SK-N-SH (cell line): ENCODE results near the gene PNMA1. TPM values are rescaled to one million over a fixed set of nuclear protein-coding genes. Genes with fewer than 3 reads are reported as not detected.

Experiments
- CTCF ChIA-PET: fragments of 300-600, 350-600 bp; formaldehyde crosslinking; extraction: SDS; loops from one replicate; lab custom pipeline; 2021; lab: Yijun Ruan, JAX
- POLR2A ChIA-PET: fragments of 350-600 bp; sonication (Branson Sonifier 250); formaldehyde crosslinking; extraction: SDS; loops from one replicate; lab custom pipeline; 2020; ENCODE audit warnings: antibody characterized with exemption, inconsistent platforms; lab: Yijun Ruan, JAX
- DNase-seq: peaks from one replicate; pipeline ENCODE4 v3.0.0; 2012
- H2AFZ ChIP-seq: fragments of 200-600 bp; sonication (generic); 2 replicates; pipeline ENCODE4 v1.8.1; 2016; ENCODE audit warnings: antibody characterized with exemption, mild to moderate bottlenecking, low read depth
- H3F3A ChIP-seq: fragments of 200-600 bp; sonication (generic); replicated peaks from 2 replicates; pipeline ENCODE3; 2016; ENCODE audit warnings: antibody characterized with exemption, mild to moderate bottlenecking; ENCODE audit not compliant: insufficient read depth
- H3K27ac ChIP-seq, 2 experiments: fragments of 200-500 bp in 1 of 2; fragments of 200-600 bp in 1 of 2; sonication (Bioruptor generic) in 1 of 2; sonication (generic), shearing (Covaris generic) in 1 of 2; 2 replicates each; pipeline versions ENCODE4 v1.5.1 to v1.6.1; 2014 to 2016; ENCODE audit warnings: low read depth in 2 of 2, inconsistent platforms in 1 of 2, low read length in 1 of 2, mild to moderate bottlenecking in 1 of 2, mixed read lengths in 1 of 2
- H3K27me3 ChIP-seq: fragments of 200-600 bp; sonication (generic), shearing (Covaris generic); 2 replicates; pipeline ENCODE4 v1.6.1; 2016; ENCODE audit warnings: mixed run types; ENCODE audit not compliant: insufficient read depth
- H3K36me3 ChIP-seq, 2 experiments: fragments of 200-500 bp in 1 of 2; fragments of 200-600 bp in 1 of 2; sonication (Bioruptor generic) in 1 of 2; sonication (generic) in 1 of 2; replicated peaks in 1 of 2; 2 replicates each; pipeline versions ENCODE3 to v1.5.1; 2014 to 2016; ENCODE audit warnings: low read length in 1 of 2, mild to moderate bottlenecking in 1 of 2; ENCODE audit not compliant: insufficient read depth in 2 of 2, control insufficient read depth in 1 of 2
- H3K4me1 ChIP-seq, 2 experiments: fragments of 200-500 bp in 1 of 2; fragments of 200-600 bp in 1 of 2; sonication (Bioruptor generic) in 1 of 2; sonication (generic), shearing (Covaris generic) in 1 of 2; 2 replicates each; pipeline versions ENCODE4 v1.5.1 to v1.6.1; 2014 to 2016; ENCODE audit warnings: low read depth in 1 of 2, low read length in 1 of 2, mixed run types in 1 of 2; ENCODE audit not compliant: insufficient read depth in 2 of 2, control insufficient read depth in 1 of 2
- H3K4me2 ChIP-seq: fragments of 200-600 bp; sonication (generic), shearing (Covaris generic); 2 replicates; pipeline ENCODE4 v1.6.1; 2017; ENCODE audit warnings: mixed run types
- H3K4me3 ChIP-seq, 2 experiments: fragments of 200-500 bp in 1 of 2; fragments of 200-600 bp in 1 of 2; sonication (Bioruptor generic) in 1 of 2; sonication (generic), shearing (Covaris generic) in 1 of 2; 2 replicates each; pipeline versions ENCODE4 v1.5.1 to v1.8.1; 2014 to 2016; ENCODE audit warnings: low read depth in 2 of 2, inconsistent platforms in 1 of 2, low read length in 1 of 2, mild to moderate bottlenecking in 1 of 2, mixed read lengths in 1 of 2, moderate library complexity in 1 of 2
- H3K79me2 ChIP-seq: fragments of 200-600 bp; sonication (generic); 2 replicates; pipeline ENCODE4 v1.8.1; 2017; ENCODE audit warnings: mild to moderate bottlenecking; ENCODE audit not compliant: insufficient read depth
- H3K9ac ChIP-seq: fragments of 200-600 bp; sonication (generic); 2 replicates; pipeline ENCODE4 v1.6.1; 2017; ENCODE audit warnings: mixed run types
- H3K9me2 ChIP-seq: fragments of 200-600 bp; sonication (generic); 2 replicates; pipeline ENCODE4 v1.6.1; 2017; ENCODE audit warnings: mixed run types
- H3K9me3 ChIP-seq: fragments of 200-600 bp; sonication (generic); 2 replicates; pipeline ENCODE4 v1.6.1; 2017; ENCODE audit warnings: mixed run types, mild to moderate bottlenecking, moderate library complexity
- H4K20me1 ChIP-seq: fragments of 200-600 bp; sonication (generic); 2 replicates; pipeline ENCODE4 v1.6.1; 2017; ENCODE audit warnings: mild to moderate bottlenecking, mixed run types; ENCODE audit not compliant: insufficient read depth
- CTCF ChIP-seq: fragments of 200-600 bp; sonication (generic); IDR thresholded peaks from 2 replicates; pipeline ENCODE4 v1.6.1; 2017; ENCODE audit warnings: antibody characterized with exemption, mild to moderate bottlenecking, moderate library complexity
- EP300 ChIP-seq, 2 experiments: IDR thresholded peaks; 2 replicates each; pipeline versions ENCODE4 v1.4.0 to v1.6.1; 2012; ENCODE audit warnings: borderline replicate concordance in 1 of 2, low read depth in 1 of 2, low read length in 1 of 2
- EZH2phosphoT487 ChIP-seq: fragments of 200-600 bp; sonication (generic); IDR thresholded peaks from 2 replicates; pipeline ENCODE4 v1.6.1; 2017; ENCODE audit warnings: low read depth, mixed run types, mild to moderate bottlenecking, antibody characterized with exemption, moderate library complexity, borderline replicate concordance
- FOXJ3 ChIP-seq: sonication (generic); formaldehyde crosslinking; IDR thresholded peaks from 2 replicates; pipeline ENCODE4 v1.5.1; 2020; ENCODE audit warnings: mild to moderate bottlenecking, missing genetic modification reagents
- GABPA ChIP-seq: IDR thresholded peaks from 2 replicates; pipeline ENCODE4 v1.4.0; 2012; ENCODE audit warnings: low read depth, mild to moderate bottlenecking
- GATA2 ChIP-seq: sonication (generic); formaldehyde crosslinking; IDR thresholded peaks from 2 replicates; pipeline ENCODE4 v1.5.0; 2020; ENCODE audit warnings: mild to moderate bottlenecking, missing genetic modification reagents
- JUND ChIP-seq: IDR thresholded peaks from 2 replicates; pipeline ENCODE4 v1.4.0; 2012
- MAX ChIP-seq: IDR thresholded peaks from 2 replicates; pipeline ENCODE4 v1.4.0; 2012; ENCODE audit warnings: low read depth
- MXI1 ChIP-seq: IDR thresholded peaks from 2 replicates; pipeline ENCODE4 v1.6.1; 2012; ENCODE audit warnings: mild to moderate bottlenecking, low read depth, low read length, improper control_type of control experiment
- NFIC ChIP-seq: IDR thresholded peaks from 2 replicates; pipeline ENCODE4 v1.4.0; 2012; ENCODE audit warnings: borderline replicate concordance
- NRF1 ChIP-seq: IDR thresholded peaks from 2 replicates; pipeline ENCODE4 v1.6.1; 2012; ENCODE audit warnings: low read depth, mild to moderate bottlenecking, low read length
- PBX3 ChIP-seq: IDR thresholded peaks from 2 replicates; pipeline ENCODE4; 2012
- RAD21 ChIP-seq: IDR thresholded peaks from 2 replicates; pipeline ENCODE4 v1.6.1; 2012; ENCODE audit warnings: mild to moderate bottlenecking, low read length
- RCOR1 ChIP-seq: fragments of 150-350 bp; IDR thresholded peaks from 2 replicates; pipeline ENCODE4 v1.6.1; 2017; ENCODE audit warnings: antibody characterized with exemption, low read length
- REST ChIP-seq: IDR thresholded peaks from 2 replicates; pipeline ENCODE4 v1.6.1; 2012; ENCODE audit warnings: mild to moderate bottlenecking, low read depth, low read length, moderate library complexity
- RFX5 ChIP-seq: IDR thresholded peaks from 2 replicates; pipeline ENCODE4 v1.6.1; 2012; ENCODE audit warnings: mild to moderate bottlenecking, improper control_type of control experiment, low read length
- RXRA ChIP-seq: IDR thresholded peaks from 2 replicates; pipeline ENCODE4 v1.4.0; 2012; ENCODE audit warnings: low read depth, mild to moderate bottlenecking, borderline replicate concordance
- SIN3A ChIP-seq: IDR thresholded peaks from 2 replicates; pipeline ENCODE4 v1.6.1; 2012; ENCODE audit warnings: low read depth, mild to moderate bottlenecking, low read length, moderate library complexity, borderline replicate concordance
- SMC3 ChIP-seq: IDR thresholded peaks from 2 replicates; pipeline ENCODE4 v1.6.1; 2012; ENCODE audit warnings: low read depth, low read length, improper control_type of control experiment
- TCF12 ChIP-seq: IDR thresholded peaks from 2 replicates; pipeline ENCODE4 v1.4.0; 2012
- TEAD4 ChIP-seq: IDR thresholded peaks from 2 replicates; pipeline ENCODE4 v1.4.0; 2012; ENCODE audit warnings: mild to moderate bottlenecking, borderline replicate concordance; ENCODE audit not compliant: insufficient read depth
- USF2 ChIP-seq: fragments of 150-350 bp; IDR thresholded peaks from 2 replicates; pipeline ENCODE4 v1.6.1; 2017; ENCODE audit warnings: antibody characterized with exemption, low read length, low read depth, borderline replicate concordance
- YY1 ChIP-seq: IDR thresholded peaks from 2 replicates; pipeline ENCODE4 v1.4.0; 2012; ENCODE audit warnings: low read depth, mild to moderate bottlenecking
- WGBS: methylation state at CpG from one replicate; pipeline ENCODE4 v1.1.6; 2017; ENCODE audit warnings: low lambda C conversion rate; 5-methylcytosine and 5-hydroxymethylcytosine counted together
- polyA plus RNA-seq, 3 experiments: library from polyadenylated mRNA; depleted of rRNA; stranded (reverse); fragments of >200 nt; gene quantifications; 2 replicates each; pipeline ENCODE4 v1.2.3, GENCODE V29; 2012
- TF ChIP-seq, protein P1 (sequence below): IDR thresholded peaks from 2 replicates; pipeline ENCODE4 v1.4.0; 2012; ENCODE audit warnings: low read depth, borderline replicate concordance

Gene PNMA1
- polyA plus RNA-seq, 1 of the 3 experiments (the other 2 are of a cell fraction) = 31.5 TPM

DNA sequence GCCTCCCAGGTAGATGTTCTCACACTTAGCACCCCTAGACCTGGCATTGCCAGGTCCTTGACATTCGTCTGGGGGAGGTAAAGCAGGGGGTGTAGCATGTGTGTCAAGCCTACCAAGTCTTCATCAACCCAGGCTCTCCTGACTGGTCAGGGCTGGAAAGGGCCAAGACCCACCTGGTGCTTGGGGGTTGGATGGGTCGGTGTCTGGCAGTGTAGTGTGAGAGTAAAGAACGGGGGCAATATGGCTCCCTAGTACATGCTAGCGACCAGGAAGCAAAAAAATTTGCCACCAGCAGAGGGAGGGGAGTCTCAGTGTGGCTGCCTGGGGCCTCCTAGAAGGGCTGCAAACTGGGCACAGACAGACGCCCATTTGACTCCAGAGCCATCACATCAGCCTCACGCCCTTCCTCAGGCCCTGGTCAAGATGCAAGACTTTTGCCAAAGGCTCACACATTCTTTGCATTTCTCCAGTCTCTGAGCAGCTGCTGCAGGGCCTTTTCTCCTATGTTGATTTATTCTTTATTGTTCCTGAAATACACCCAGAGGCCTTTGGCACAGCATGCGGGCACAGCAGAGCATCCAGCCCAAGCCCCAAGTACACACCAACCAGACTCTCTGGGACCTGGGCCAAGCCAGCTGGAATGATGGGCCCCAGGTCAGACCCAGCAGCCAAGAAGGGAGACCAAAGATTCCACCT is 38.3 kb upstream of the PNMA1 start:
- H3K27me3 ChIP-seq = no peaks in the 10 kb centered on the region
- ChIA-PET POLR2A (no interaction called here), CTCF (interaction anchor here (1.0 to 9.6 kb wide), 7 partner anchors 8 to 72 kb away, joined by 3 to 95 read pairs (median 5); no protein-coding TSS in a partner anchor)
- H3K9ac ChIP-seq = no peak overlapping the region
- H3K4me3 ChIP-seq = no peak overlapping the region
- H4K20me1 ChIP-seq = peaks cover 96% of the 10 kb centered on the region
- peaks cover 48 to 62% of the 10 kb centered on the region in 2 experiments for H3K4me1 ChIP-seq
- peak overlapping the region; percentile 13; the same call in 1 of the 2 replicates for H3K4me2 ChIP-seq
- H2AFZ ChIP-seq = no peak overlapping the region
- peak overlapping the region; percentile 27 to 75 for H3K27ac ChIP-seq
- H3K79me2 ChIP-seq = peaks cover 97% of the 10 kb centered on the region
- no peaks in the 10 kb centered on the region for H3K9me3 ChIP-seq
- H3K9me2 ChIP-seq = no peaks in the 10 kb centered on the region
- H3K36me3 ChIP-seq = no peaks in the 10 kb centered on the region
- DNase-seq = peak; percentile 76
- peaks cover 10% of the 10 kb centered on the region for H3F3A ChIP-seq
- 86% methylated on average over 5 of the region's 7 CpGs for WGBS
- TF ChIP-seq MAX = peak; percentile 39; the same call in 1 of the 2 replicates
- TF ChIP-seq RXRA = no peak
- no peak for TF ChIP-seq YY1
- peak; percentile 72 for TF ChIP-seq TCF12
- TF ChIP-seq GABPA = no peak
- TF ChIP-seq RAD21 = no peak
- TF ChIP-seq SMC3 = no peak; the same call in 1 of the 2 replicates
- no peak for TF ChIP-seq GATA2
- TF ChIP-seq RFX5 = no peak
- TF ChIP-seq RCOR1 = peak; percentile 80
- TF ChIP-seq, protein P1, sequence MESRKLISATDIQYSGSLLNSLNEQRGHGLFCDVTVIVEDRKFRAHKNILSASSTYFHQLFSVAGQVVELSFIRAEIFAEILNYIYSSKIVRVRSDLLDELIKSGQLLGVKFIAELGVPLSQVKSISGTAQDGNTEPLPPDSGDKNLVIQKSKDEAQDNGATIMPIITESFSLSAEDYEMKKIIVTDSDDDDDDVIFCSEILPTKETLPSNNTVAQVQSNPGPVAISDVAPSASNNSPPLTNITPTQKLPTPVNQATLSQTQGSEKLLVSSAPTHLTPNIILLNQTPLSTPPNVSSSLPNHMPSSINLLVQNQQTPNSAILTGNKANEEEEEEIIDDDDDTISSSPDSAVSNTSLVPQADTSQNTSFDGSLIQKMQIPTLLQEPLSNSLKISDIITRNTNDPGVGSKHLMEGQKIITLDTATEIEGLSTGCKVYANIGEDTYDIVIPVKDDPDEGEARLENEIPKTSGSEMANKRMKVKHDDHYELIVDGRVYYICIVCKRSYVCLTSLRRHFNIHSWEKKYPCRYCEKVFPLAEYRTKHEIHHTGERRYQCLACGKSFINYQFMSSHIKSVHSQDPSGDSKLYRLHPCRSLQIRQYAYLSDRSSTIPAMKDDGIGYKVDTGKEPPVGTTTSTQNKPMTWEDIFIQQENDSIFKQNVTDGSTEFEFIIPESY = no peak
- peak; percentile 41 for TF ChIP-seq CTCF
- peak; percentile 47 for TF ChIP-seq PBX3
- TF ChIP-seq JUND = no peak
- TF ChIP-seq TEAD4 = peak; percentile 31; the same call in 1 of the 2 replicates
- TF ChIP-seq REST = no peak
- TF ChIP-seq FOXJ3 (CRISPR knock-in tag) = peak; percentile 54; the same call in 1 of the 2 replicates
- TF ChIP-seq EZH2phosphoT487 = no peak
- TF ChIP-seq NFIC = peak; percentile 87
- TF ChIP-seq NRF1 = no peak
- TF ChIP-seq MXI1 = no peak
- peak; percentile 21 to 31; a peak in 2 of 4 replicates for TF ChIP-seq EP300 (IDR thresholded peaks at IDR 0.05; ENCODE audit: borderline replicate concordance in 1 of 2, low read depth in 1 of 2, low read length in 1 of 2)
- TF ChIP-seq SIN3A = no peak
- TF ChIP-seq USF2 = no peak
